ENCODE results near the gene ASB13.
"Not testable (repeated sequence)": the region's sequence is repeated elsewhere in the genome, so short reads cannot be mapped to it uniquely, and the experiment has no call there.

ASB13 gene

GRCh38 chr10:5593347-5593746 is 73.0 kb downstream of the ASB13 start:
- not testable (repeated sequence) for DNase-seq (ENCODE audit: insufficient read length, low spot score); FAIRE-seq

DNA sequence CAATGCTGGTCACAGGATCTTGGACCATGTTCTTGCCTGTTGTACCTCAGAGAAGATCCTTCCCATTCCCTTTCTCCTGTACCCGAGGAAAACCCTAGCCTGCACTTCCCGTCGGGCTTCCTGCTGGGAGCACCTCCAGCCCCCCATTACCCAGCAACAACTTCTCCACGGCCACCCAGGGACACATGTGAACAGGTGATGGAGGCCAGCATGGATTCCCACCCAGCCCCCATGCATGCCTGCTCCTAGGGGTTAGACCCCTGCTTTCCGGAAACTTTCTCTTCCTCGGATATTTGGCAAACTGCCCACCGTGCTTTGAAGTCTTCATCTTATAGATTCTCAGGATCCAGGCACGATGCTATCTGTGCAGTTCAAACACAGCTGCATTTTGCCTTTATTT is 74.3 kb downstream of the ASB13 start:
- no peak for FAIRE-seq
- DNase-seq (ENCODE audit: insufficient read length, low spot score): no peak

GRCh38 chr10:5591336-5591824 is 75.0 kb downstream of the ASB13 start:
- DNase-seq (ENCODE audit: insufficient read length, low spot score): no peak
- no peak for FAIRE-seq

DNA sequence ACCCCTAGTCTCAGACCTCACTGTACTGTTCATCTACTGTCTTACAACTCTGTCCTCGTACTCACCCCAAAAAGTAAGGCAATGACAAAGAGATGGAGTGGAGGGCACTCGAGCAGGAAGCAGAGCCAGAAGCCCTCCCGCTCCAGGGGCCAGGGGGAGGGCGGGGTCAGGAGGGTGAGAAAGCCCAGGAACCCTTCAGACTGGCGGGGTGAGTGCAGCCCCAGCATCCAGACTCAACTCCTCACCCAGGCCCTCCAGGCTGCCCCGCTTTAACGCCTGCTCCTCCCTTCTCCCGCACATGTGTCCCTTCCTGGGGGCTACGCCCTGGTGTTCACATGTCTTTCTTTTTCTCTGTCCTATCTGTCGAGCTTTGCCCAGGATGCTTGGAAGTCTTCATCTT is 75.6 kb downstream of the ASB13 start:
- FAIRE-seq (no peak), DNase-seq (ENCODE audit: insufficient read length, low spot score) (no peak)

DNA sequence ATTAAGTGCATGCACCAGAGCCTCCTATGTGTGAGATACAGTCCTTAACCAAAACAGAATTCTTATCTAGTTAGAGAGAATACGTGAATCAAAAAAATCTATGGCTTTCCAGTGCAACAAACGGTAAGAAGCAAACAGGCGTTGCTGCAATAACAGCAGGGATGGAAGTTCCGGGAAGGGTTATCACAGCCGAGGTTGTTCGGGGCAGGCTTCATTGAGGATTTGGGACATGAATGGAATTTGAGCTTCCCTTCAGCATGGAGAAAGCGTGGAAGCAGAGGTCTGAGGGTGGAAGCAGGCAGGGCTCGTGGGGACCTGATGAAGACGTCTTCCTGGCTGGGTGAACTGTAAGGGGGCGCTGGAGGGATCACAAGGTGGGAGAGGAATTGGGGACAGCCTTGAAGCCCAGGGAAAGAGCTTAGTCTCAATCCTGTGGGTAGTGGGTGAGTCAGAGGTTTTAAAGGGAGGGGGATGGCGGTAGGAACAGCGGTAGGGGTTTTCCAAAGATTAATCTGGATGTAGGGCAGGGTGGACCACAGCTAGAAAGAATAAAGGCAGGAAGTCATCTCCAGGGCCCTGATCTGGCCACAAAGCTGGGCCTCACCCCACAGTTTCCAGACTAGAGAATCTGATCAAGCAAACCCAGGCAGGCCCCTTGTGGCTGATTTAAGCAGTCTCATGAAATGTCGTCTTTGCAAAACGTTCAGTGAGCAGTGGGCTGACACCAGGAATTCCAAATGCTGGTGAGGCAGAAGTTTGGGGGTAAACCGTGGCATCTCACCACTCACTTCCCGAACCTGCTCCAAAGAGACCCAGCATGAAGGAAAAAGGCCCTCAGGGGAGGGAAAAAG is 76.5 kb downstream of the ASB13 start:
- DNase-seq (ENCODE audit: insufficient read length, low spot score): no peak
- no peak for FAIRE-seq

GRCh38 chr10:5589011-5589660 is 77.3 kb downstream of the ASB13 start:
- FAIRE-seq (no peak), DNase-seq (ENCODE audit: insufficient read length, low spot score) (no peak)

Data from HTR-8/SVneo (cell line).